BE2C (cell line): ENCODE measurements around the gene PPP2R2B.

Experiments used
- DNase-seq: peaks from one replicate; pipeline ENCODE4 v3.0.0-alpha.2; 2020
- H3K27me3 ChIP-seq: fragments of 250-450 bp; sonication (Bioruptor Pico); 2 replicates; pipeline ENCODE4 v1.5.1; 2020; ENCODE audit warnings: mild to moderate bottlenecking
- H3K36me3 ChIP-seq: fragments of 250-450 bp; sonication (Bioruptor Pico); 2 replicates; pipeline ENCODE4 v1.5.1; 2020; ENCODE audit warnings: mild to moderate bottlenecking
- H3K4me1 ChIP-seq: fragments of 250-450 bp; sonication (Bioruptor Pico); 2 replicates; pipeline ENCODE4 v1.5.1; 2020
- H3K4me3 ChIP-seq: 2 replicates; pipeline ENCODE4 v1.5.1; 2011; ENCODE audit warnings: low read depth, low read length
- H3K9me3 ChIP-seq: fragments of 250-450 bp; sonication (Bioruptor Pico); 2 replicates; pipeline ENCODE4 v1.5.1; 2020
- TF ChIP-seq, protein P1 (sequence below): IDR thresholded peaks from 2 replicates; pipeline ENCODE4 v1.5.1; 2012; ENCODE audit warnings: mild to moderate bottlenecking, low read depth, low read length

The PPP2R2B gene

GRCh38 chr5:146902471-146902870 is 23.9 kb upstream of the PPP2R2B start:
- no peak overlapping the region for H3K4me3 ChIP-seq
- H3K9me3 ChIP-seq: no peaks in the 10 kb centered on the region
- no peak for DNase-seq
- no peaks in the 10 kb centered on the region for H3K4me1 ChIP-seq
- H3K27me3 ChIP-seq: peaks cover 1% of the 10 kb centered on the region; the same call in 1 of the 2 replicates
- TF ChIP-seq, protein P1, sequence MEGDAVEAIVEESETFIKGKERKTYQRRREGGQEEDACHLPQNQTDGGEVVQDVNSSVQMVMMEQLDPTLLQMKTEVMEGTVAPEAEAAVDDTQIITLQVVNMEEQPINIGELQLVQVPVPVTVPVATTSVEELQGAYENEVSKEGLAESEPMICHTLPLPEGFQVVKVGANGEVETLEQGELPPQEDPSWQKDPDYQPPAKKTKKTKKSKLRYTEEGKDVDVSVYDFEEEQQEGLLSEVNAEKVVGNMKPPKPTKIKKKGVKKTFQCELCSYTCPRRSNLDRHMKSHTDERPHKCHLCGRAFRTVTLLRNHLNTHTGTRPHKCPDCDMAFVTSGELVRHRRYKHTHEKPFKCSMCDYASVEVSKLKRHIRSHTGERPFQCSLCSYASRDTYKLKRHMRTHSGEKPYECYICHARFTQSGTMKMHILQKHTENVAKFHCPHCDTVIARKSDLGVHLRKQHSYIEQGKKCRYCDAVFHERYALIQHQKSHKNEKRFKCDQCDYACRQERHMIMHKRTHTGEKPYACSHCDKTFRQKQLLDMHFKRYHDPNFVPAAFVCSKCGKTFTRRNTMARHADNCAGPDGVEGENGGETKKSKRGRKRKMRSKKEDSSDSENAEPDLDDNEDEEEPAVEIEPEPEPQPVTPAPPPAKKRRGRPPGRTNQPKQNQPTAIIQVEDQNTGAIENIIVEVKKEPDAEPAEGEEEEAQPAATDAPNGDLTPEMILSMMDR: no peak
- no peaks in the 10 kb centered on the region for H3K36me3 ChIP-seq

- H3K4me3 ChIP-seq: no peak overlapping the region
- no peaks in the 10 kb centered on the region for H3K36me3 ChIP-seq
- no peak for DNase-seq
- TF ChIP-seq, protein P1: no peak
- no peaks in the 10 kb centered on the region; the same call in 1 of the 2 replicates for H3K9me3 ChIP-seq
- H3K27me3 ChIP-seq: no peaks in the 10 kb centered on the region
- no peaks in the 10 kb centered on the region for H3K4me1 ChIP-seq
Observed at GRCh38 chr5:146897061-146897460, 18.5 kb upstream of the PPP2R2B start.

GRCh38 chr5:146894753-146895521 is 16.4 kb upstream of the PPP2R2B start:
- Histone ChIP-seq H3K9me3 (no peaks in the 10 kb centered on the region; the same call in 1 of the 2 replicates), H3K27me3 (no peaks in the 10 kb centered on the region), H3K36me3 (no peaks in the 10 kb centered on the region), H3K4me3 (no peak overlapping the region), H3K4me1 (no peaks in the 10 kb centered on the region)
- TF ChIP-seq, protein P1: no peak
- DNase-seq: no peak

DNA sequence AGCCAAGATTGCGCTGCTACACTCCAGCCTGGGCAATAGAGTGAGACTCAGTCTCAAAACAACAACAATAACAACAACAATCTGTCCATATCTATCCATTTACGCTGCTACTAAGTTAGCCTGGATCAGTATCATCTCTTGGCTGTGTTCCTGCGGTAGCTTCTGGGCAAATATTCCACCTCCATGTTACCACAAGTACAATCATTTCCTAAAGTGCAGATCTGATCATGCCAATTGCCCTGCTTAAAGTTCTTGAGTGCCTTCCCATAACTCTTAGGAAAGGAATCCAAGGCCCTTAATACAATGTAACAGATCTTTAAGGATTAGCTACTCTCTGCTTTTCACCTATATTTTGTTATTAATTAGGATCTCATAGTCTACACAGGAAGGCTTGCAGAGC is 15.4 kb upstream of the PPP2R2B start:
- Histone ChIP-seq H3K4me3 (no peak overlapping the region), H3K4me1 (no peaks in the 10 kb centered on the region), H3K9me3 (no peaks in the 10 kb centered on the region; the same call in 1 of the 2 replicates), H3K27me3 (no peaks in the 10 kb centered on the region), H3K36me3 (no peaks in the 10 kb centered on the region)
- DNase-seq: no peak
- TF ChIP-seq, protein P1: no peak

- Histone ChIP-seq H3K4me1 (no peaks in the 10 kb centered on the region), H3K36me3 (no peaks in the 10 kb centered on the region), H3K27me3 (no peaks in the 10 kb centered on the region), H3K9me3 (no peaks in the 10 kb centered on the region; the same call in 1 of the 2 replicates), H3K4me3 (no peak overlapping the region)
- TF ChIP-seq, protein P1: no peak
- no peak for DNase-seq
Observed at GRCh38 chr5:146892231-146892630, 13.7 kb upstream of the PPP2R2B start.

DNA sequence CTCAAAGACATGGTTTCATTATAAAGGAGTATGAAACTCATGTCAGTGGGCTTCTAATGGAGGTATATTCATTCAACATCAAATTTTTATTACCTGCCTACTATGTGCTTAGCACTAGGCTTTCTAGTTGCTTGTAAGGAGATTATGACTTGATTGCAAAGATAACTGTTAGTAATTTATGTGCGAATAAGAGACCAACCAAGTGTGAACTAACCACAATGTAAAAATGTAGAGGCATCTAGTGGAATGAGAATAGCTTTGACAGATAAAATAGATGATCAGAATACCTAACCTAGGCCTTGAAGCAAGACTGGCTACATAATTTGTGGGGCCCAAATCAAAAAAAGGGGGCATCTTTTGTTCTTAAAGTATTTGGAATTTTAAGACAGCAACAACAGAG is 13.0 kb upstream of the PPP2R2B start:
- Histone ChIP-seq H3K36me3 (no peaks in the 10 kb centered on the region), H3K4me1 (no peaks in the 10 kb centered on the region), H3K27me3 (no peaks in the 10 kb centered on the region), H3K4me3 (no peak overlapping the region), H3K9me3 (no peaks in the 10 kb centered on the region)
- DNase-seq: no peak
- TF ChIP-seq, protein P1: no peak
